OCI-LY3 (cell line): ENCODE measurements around the gene RPRD1A.

Experiments
- CTCF ChIP-seq: fragments of 200-600, 300-600 bp; sonication (generic); IDR thresholded peaks from 2 replicates; pipeline ENCODE4 v1.5.1; 2014; ENCODE audit warnings: antibody characterized with exemption, low read length, low read depth
- EZH2phosphoT487 ChIP-seq: fragments of 200-600 bp; shearing (Covaris generic); IDR thresholded peaks from 2 replicates; pipeline ENCODE4 v1.6.1; 2018; ENCODE audit warnings: antibody characterized with exemption, mixed run types, low read depth

- TF ChIP-seq CTCF = no peak
- no peak for TF ChIP-seq EZH2phosphoT487
Measured at GRCh38 chr18:35983147-35983546, 84.2 kb downstream of the RPRD1A start.
